ENCODE results near the gene SSC5D. TPM values are rescaled to one million over a fixed set of nuclear protein-coding genes. Genes with fewer than 3 reads are reported as not detected.

The SSC5D gene
- total RNA-seq, 1 donor from 2014 or later = 67.9 TPM

- no peak for DNase-seq (ENCODE audit: low spot score)
Measured at GRCh38 chr19:55472463-55472862, 15.8 kb upstream of the SSC5D start.

DNA sequence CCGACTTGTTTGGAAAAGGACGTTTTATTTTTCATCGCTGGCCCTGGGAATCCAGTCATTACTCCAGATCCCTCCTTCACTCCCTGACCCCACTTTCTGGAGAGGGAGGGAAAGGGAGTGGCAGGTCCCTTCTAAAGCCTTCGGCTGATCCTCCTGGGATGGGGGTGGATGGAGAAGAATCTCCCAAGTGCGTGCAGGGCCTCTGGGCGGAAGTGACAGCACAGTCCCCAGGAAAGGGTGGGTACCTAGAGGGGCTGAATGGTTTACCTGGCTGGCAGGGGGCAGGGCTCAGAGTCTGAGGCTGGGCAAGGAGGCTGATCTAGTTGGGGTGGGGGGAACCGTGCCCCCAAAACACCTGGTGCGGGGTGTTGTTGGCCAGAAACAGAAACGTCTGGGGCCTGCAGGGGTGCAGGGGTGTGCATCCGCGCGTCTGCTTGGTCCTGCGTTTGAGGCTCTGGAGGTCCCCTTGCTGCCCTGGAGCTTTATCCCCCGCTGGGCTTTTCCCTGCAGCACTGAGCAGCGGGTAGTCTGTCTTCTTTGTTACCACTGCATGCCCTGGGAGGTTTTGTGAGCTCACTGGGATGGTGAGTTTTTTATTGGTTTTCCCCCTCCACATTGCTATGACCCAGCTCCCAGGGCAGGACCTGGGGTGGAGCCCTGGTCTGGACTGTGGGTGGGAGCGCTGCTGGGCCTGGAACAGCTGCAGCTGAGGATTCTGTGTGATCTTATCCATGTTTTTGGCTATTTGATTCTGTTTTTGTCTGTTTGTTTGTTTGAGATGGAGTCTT is 14.8 kb upstream of the SSC5D start:
- DNase-seq (ENCODE audit: low spot score) = peak; percentile 38

DNA sequence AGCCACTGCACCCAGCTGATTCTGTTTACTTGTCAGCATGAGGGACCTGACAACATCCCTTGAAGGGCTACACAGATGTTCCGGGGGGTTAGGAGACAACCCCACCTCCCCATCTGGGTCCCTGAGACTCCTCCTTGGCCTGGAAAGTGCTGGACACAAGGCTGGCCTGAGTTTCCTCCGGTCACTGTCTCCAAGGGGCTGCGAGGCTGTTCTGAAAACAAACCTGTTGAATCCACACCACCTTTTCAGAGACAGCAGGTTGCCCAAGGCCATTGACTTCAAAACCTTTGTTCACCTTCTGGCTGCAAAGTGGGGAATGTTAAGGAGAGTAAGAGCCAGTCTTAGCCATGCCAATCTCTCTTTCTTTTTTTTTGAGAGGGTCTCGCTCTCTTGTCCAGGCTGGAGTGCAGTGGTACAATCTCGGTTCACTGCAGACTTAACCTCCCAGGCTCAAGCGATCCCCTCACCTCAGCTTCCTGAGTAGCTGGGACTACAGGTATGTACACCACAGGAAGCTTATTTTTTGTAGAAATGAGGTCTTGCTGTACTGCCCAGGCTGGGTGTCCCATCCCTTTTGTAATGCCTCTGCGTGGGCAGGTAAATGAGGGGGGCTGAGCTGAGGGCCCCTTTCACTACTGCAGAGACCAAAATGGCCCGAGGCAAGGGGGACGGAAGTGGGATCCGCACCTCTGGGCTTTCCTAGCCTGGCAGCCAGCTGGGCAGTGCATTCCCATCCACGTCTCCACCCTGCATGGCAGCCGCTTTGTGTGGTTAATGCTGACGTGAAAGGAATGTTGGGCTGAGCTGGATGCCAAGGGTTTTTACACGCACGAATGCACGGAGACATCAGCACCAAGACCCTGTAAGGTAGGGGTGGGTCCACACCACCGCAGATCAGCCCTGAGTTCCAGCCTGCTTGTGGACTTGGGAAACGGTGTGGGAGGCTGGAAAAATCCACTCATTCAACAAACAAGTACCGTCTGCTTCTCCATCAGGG is 13.7 kb upstream of the SSC5D start:
- DNase-seq (ENCODE audit: low spot score) = no peak

- peak; percentile 99 for DNase-seq (ENCODE audit: low spot score)
Measured at GRCh38 chr19:55476100-55476775, 12.0 kb upstream of the SSC5D start, which contains the start of gene ZNF628. ZNF628 (plus strand) TSS chr19:55476617; CDS start chr19:55479911, 3,294 bp downstream.

DNA sequence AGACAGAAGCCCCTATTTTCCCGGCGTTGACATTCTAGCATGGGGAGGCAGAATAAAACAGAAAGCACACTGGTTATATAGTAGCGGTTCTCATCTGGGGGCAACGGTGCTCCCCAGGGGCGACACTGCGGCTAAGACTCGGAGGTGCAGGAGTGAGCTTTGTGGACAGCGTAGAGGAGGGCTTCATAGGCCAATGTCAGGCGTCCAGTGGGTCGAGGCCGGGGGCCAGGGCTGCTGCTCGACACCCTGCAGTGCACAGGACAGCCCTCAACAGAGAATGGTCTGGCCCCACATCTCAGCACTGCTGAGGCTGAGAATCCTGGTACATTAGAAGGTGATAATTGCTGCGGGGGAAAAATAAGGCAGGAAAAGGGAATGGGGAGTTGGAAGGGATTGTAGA is 10.3 kb upstream of the SSC5D start:
- DNase-seq (ENCODE audit: low spot score) = no peak

- no peak for DNase-seq (ENCODE audit: low spot score)
Measured at GRCh38 chr19:55478364-55478763, 9.9 kb upstream of the SSC5D start.

DNA sequence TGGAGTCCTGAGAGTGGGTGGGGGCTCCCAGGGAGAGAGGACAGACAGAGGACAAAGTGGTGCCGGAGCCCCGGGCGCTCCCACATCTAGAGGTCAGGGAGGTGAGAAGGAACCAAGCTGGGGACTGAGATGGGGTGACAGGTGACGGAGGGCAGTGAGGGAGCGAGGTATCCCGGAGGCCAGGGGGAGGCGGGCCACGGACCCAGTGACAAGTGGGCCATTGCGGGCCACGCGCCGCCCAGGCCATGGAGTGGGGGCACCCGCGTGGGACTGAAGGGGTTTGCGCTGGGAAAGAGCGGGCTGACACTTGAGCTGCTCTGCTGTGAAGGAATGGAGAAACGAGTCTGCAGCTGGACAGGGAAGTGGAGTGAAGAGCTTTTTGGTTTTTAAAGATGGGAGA is 9.2 kb upstream of the SSC5D start:
- DNase-seq (ENCODE audit: low spot score) = no peak

GRCh38 chr19:55479451-55480230 is 8.6 kb upstream of the SSC5D start:
- no peak for DNase-seq (ENCODE audit: low spot score)

GRCh38 chr19:55481148-55481793 is 7.0 kb upstream of the SSC5D start:
- no peak for DNase-seq (ENCODE audit: low spot score)

DNA sequence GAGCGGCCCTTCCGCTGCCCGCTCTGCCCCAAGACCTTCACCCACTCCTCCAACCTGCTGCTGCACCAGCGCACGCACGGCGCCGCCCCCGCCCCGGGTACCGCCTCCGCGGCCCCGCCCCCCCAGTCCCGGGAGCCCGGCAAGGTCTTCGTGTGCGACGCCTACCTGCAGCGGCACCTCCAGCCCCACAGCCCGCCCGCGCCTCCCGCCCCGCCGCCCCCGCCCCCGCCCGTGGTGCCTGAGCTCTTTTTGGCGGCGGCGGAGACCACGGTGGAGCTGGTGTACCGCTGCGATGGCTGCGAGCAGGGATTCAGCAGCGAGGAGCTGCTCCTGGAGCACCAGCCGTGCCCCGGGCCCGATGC is 6.5 kb upstream of the SSC5D start:
- DNase-seq (ENCODE audit: low spot score) = no peak

GRCh38 chr19:55482156-55482961 is 5.9 kb upstream of the SSC5D start:
- no peak for DNase-seq (ENCODE audit: low spot score)

GRCh38 chr19:55482967-55483705 is 5.1 kb upstream of the SSC5D start:
- no peak for DNase-seq (ENCODE audit: low spot score)

GRCh38 chr19:55483706-55484592 is 4.3 kb upstream of the SSC5D start:
- DNase-seq (ENCODE audit: low spot score) = no peak

DNA sequence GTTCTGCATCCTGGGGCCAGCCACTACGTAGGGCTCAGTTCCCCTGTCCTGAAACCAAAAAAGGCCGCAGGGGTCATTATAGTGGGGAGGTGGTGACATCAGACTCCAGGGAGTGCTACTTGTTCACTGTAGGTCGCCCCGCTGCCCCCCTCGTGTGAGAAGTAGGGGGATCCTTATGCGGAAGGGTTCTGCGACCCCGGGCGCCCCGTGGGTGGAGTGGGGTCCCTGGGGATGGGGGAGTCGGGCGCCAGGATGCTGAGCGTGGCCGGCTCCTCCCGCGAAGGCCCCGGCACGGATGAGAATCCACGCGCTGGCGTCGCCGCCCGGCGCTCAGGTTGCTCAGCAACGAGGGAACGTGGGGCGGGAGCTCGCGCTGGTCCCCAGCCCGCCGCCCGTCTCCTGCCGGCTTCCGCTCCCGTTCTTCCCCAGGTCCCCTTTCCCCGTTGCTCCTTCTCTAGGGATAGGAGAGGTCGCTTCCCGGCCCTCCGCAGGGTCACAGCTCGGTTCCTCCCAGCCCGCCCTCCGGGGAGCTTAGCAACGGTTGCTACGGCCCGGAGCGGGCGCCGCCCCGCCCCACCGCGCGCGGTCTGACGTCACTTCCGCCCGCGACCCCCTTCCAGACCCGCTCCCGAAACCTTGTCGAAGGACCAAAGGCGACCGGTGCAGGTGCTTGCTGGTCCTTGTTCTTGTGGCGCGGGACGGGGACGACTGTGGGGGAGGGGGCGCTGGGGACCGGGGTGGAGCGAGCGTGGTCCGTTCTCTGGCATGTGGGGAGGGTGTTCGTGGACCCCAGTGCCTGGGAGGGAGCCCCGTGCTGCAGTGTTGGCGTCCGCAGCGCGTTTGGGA is 3.4 kb upstream of the SSC5D start, which contains the start of gene NAT14:
Gene NAT14, plus strand, starts transcription at position 596 of the 846 bp plus-strand sequence. CDS start 521 bp downstream, outside the sequence.
- peak; percentile 76 for DNase-seq (ENCODE audit: low spot score)

GRCh38 chr19:55485439-55486011 is 2.7 kb upstream of the SSC5D start:
- DNase-seq (ENCODE audit: low spot score) = no peak

All from umbilical cord (tissue), 2 donors.